ENCODE data around the gene STX8. TPM values are rescaled to one million over a fixed set of nuclear protein-coding genes. Genes with fewer than 3 reads are reported as not detected.

STX8 gene
- total and polyA plus RNA-seq, 8 donors, result 21.6 to 559 (median 75.0) TPM

GRCh38 chr17:9242497-9242881 is 333.1 kb downstream of the STX8 start:
- H3K27ac ChIP-seq, result peak overlapping the region; percentile 41 to 98 (median 92)
- intact Hi-C loops (cut with DNase I; ENCODE audit: low total_unique reads), result no loop called here
- no peak overlapping the region for H3K4me3 ChIP-seq
- no peak for TF ChIP-seq CTCF (IDR thresholded peaks at IDR 0.05)
- TF ChIP-seq POLR2AphosphoS5 (IDR thresholded peaks at IDR 0.05), result no peak
- no peak for TF ChIP-seq EP300 (IDR thresholded peaks at IDR 0.05)
- no peak for TF ChIP-seq POLR2A (IDR thresholded peaks at IDR 0.05)
- H3K36me3 ChIP-seq, result no peaks in the 10 kb centered on the region
- 71 to 86% (median 79%) methylated on average over 10 to 16 of the region's 16 CpGs for WGBS, 5 donors
- H3K4me1 ChIP-seq, result peaks cover 31 to 82% (median 58%) of the 10 kb centered on the region in 4 donors
- peak in 1 of 2 donors; percentile 44 for DNase-seq
- no peaks in the 10 kb centered on the region for H3K27me3 ChIP-seq
- H3K9me3 ChIP-seq, result no peaks in the 10 kb centered on the region

GRCh38 chr17:9241774-9242496 is 333.7 kb downstream of the STX8 start:
- Histone ChIP-seq H3K36me3 (no peaks in the 10 kb centered on the region), H3K27ac (peak overlapping the region; percentile 68 to 98 (median 92)), H3K4me1 (peaks cover 31 to 82% (median 58%) of the 10 kb centered on the region in 4 donors), H3K27me3 (no peaks in the 10 kb centered on the region), H3K4me3 (no peak overlapping the region), H3K9me3 (no peaks in the 10 kb centered on the region)
- intact Hi-C loops (cut with DNase I; ENCODE audit: low total_unique reads), result no loop called here
- no peak for DNase-seq
- WGBS, 5 donors, result 75 to 84% (median 78%) methylated on average over 12 to 16 of the region's 16 CpGs
- TF ChIP-seq CTCF (IDR thresholded peaks at IDR 0.05), result no peak
- no peak for TF ChIP-seq POLR2AphosphoS5 (IDR thresholded peaks at IDR 0.05)
- TF ChIP-seq EP300 (IDR thresholded peaks at IDR 0.05), result no peak

- Histone ChIP-seq H3K9me3 (no peaks in the 10 kb centered on the region), H3K4me1 (peaks cover 31 to 78% (median 58%) of the 10 kb centered on the region in 4 donors), H3K36me3 (no peaks in the 10 kb centered on the region), H3K27ac (peak overlapping the region; percentile 68 to 98 (median 92)), H3K4me3 (no peak overlapping the region), H3K27me3 (no peaks in the 10 kb centered on the region)
- TF ChIP-seq POLR2A (IDR thresholded peaks at IDR 0.05), result no peak
- TF ChIP-seq POLR2AphosphoS5 (IDR thresholded peaks at IDR 0.05), result no peak
- no peak for TF ChIP-seq CTCF (IDR thresholded peaks at IDR 0.05)
- no peak for TF ChIP-seq EP300 (IDR thresholded peaks at IDR 0.05)
- intact Hi-C loops (cut with DNase I; ENCODE audit: low total_unique reads), result no loop called here
- 39 to 54% (median 51%) methylated on average over 10 of the region's 10 CpGs for WGBS, 5 donors
- DNase-seq, result peak; percentile 28 to 88
Measured at GRCh38 chr17:9241371-9241712, 334.3 kb downstream of the STX8 start.

- intact Hi-C loops (cut with DNase I; ENCODE audit: low total_unique reads), result no loop called here
- Histone ChIP-seq H3K9me3 (no peaks in the 10 kb centered on the region), H3K27me3 (no peaks in the 10 kb centered on the region), H3K36me3 (no peaks in the 10 kb centered on the region), H3K4me1 (peaks cover 31 to 74% (median 58%) of the 10 kb centered on the region in 4 donors), H3K27ac (peak overlapping the region; percentile 89 to 98 (median 92)), H3K4me3 (peak overlapping the region; percentile 44 to 54 (median 54))
- peak; percentile 47 to 95 for DNase-seq
- WGBS, 5 donors, result 33 to 47% (median 41%) methylated on average over 16 to 17 of the region's 17 CpGs
- TF ChIP-seq POLR2AphosphoS5 (IDR thresholded peaks at IDR 0.05) (peak; percentile 41 to 80 (median 65)), POLR2A (IDR thresholded peaks at IDR 0.05) (no peak), CTCF (IDR thresholded peaks at IDR 0.05) (no peak), EP300 (IDR thresholded peaks at IDR 0.05) (peak; percentile 76)
Measured at GRCh38 chr17:9240659-9241370, 334.8 kb downstream of the STX8 start.

All from stomach (tissue), 9 donors.